GM12878 (cell line): ENCODE results near the gene CCND2. TPM values are rescaled to one million over a fixed set of nuclear protein-coding genes. Genes with fewer than 3 reads are reported as not detected.

Experiments used
- ATF2 ChIP-seq: IDR thresholded peaks from 2 replicates; pipeline ENCODE4 v1.6.1; 2012; ENCODE audit warnings: low read length, inconsistent platforms
- BMI1 ChIP-seq: fragments of 450-650 bp; IDR thresholded peaks from 2 replicates; pipeline ENCODE4 v1.6.1; 2016; ENCODE audit warnings: mild to moderate bottlenecking, moderate library complexity, borderline replicate concordance
- FOS ChIP-seq: IDR thresholded peaks from 3 replicates; pipeline ENCODE4 v1.6.1; 2011; ENCODE audit warnings: borderline replicate concordance; ENCODE audit not compliant: insufficient read length; ENCODE audit errors: extremely low read depth
- GATAD2B ChIP-seq: fragments of 450-650 bp; conservative IDR thresholded peaks from 2 replicates; pipeline ENCODE4 v1.6.1; 2017; ENCODE audit warnings: low read depth, mild to moderate bottlenecking, moderate library complexity
- HCFC1 ChIP-seq: fragments of 150-350 bp; IDR thresholded peaks from 2 replicates; pipeline ENCODE4 v1.6.1; 2014; ENCODE audit warnings: low read length
- HDAC2 ChIP-seq: fragments of 200-600 bp; sonication (generic); IDR thresholded peaks from 2 replicates; pipeline ENCODE4 v1.6.1; 2017
- LARP7 ChIP-seq: fragments of 450-650 bp; IDR thresholded peaks from 2 replicates; pipeline ENCODE4 v1.6.1; 2017; ENCODE audit warnings: mild to moderate bottlenecking
- MAX ChIP-seq: IDR thresholded peaks from 2 replicates; pipeline ENCODE4 v1.6.1; 2012; ENCODE audit warnings: low read depth, low read length, improper control_type of control experiment
- MTA2 ChIP-seq: fragments of 450-650 bp; IDR thresholded peaks from 2 replicates; pipeline ENCODE4 v1.6.1; 2016; ENCODE audit warnings: low read depth, mild to moderate bottlenecking, moderate library complexity
- MXI1 ChIP-seq: fragments of 150-350 bp; IDR thresholded peaks from 2 replicates; pipeline ENCODE4 v1.6.1; 2011; ENCODE audit warnings: low read depth, mild to moderate bottlenecking, inconsistent platforms, low read length, improper control_type of control experiment
- MYC ChIP-seq: IDR thresholded peaks from 2 replicates; pipeline ENCODE4 v1.6.1; 2011; ENCODE audit warnings: mild to moderate bottlenecking, low read length, moderate library complexity, inconsistent platforms; ENCODE audit not compliant: insufficient read depth, insufficient replicate concordance, insufficient read length, severe bottlenecking
- NFYB ChIP-seq: IDR thresholded peaks from 2 replicates; pipeline ENCODE4 v1.6.1; 2011; ENCODE audit warnings: low read depth, mild to moderate bottlenecking, low read length, improper control_type of control experiment, moderate library complexity; ENCODE audit not compliant: insufficient read depth
- NR2C1 ChIP-seq: fragments of 450-650 bp; IDR thresholded peaks from 2 replicates; pipeline ENCODE4 v1.6.1; 2017; ENCODE audit warnings: antibody characterized with exemption, mild to moderate bottlenecking, moderate library complexity
- NRF1 ChIP-seq: conservative IDR thresholded peaks from 2 replicates; pipeline ENCODE4 v1.6.1; 2011; ENCODE audit warnings: mild to moderate bottlenecking, low read depth, low read length, improper control_type of control experiment
- PKNOX1 ChIP-seq: fragments of 450-650 bp; IDR thresholded peaks from 2 replicates; pipeline ENCODE4 v1.6.1; 2016; ENCODE audit warnings: mild to moderate bottlenecking
- POLR2A ChIP-seq: IDR thresholded peaks from 2 replicates; pipeline ENCODE4 v1.6.1; 2011; ENCODE audit warnings: low read depth, mild to moderate bottlenecking, low read length
- RELA ChIP-seq: fragments of 450-650 bp; IDR thresholded peaks from 2 replicates; pipeline ENCODE4 v1.8.0; 2014; ENCODE audit warnings: borderline replicate concordance; ENCODE audit not compliant: partially characterized antibody
- RFX5 ChIP-seq: IDR thresholded peaks from 2 replicates; pipeline ENCODE4 v1.6.1; 2011; ENCODE audit warnings: low read depth, low read length, improper control_type of control experiment
- SKIL ChIP-seq: fragments of 450-650 bp; IDR thresholded peaks from 2 replicates; pipeline ENCODE4 v1.6.1; 2017; ENCODE audit warnings: mild to moderate bottlenecking, low read depth, inconsistent platforms; ENCODE audit not compliant: poor library complexity, severe bottlenecking
- SMAD1 ChIP-seq: fragments of 450-650 bp; IDR thresholded peaks from 2 replicates; pipeline ENCODE4 v1.6.1; 2018; ENCODE audit warnings: mild to moderate bottlenecking, low read depth; ENCODE audit not compliant: partially characterized antibody
- SMAD5 ChIP-seq: IDR thresholded peaks from 2 replicates; pipeline ENCODE4 v1.6.1; 2016; ENCODE audit warnings: antibody characterized with exemption, low read depth
- SMARCA5 ChIP-seq: fragments of 450-650 bp; IDR thresholded peaks from 2 replicates; pipeline ENCODE4 v1.6.1; 2017; ENCODE audit warnings: mild to moderate bottlenecking
- SP1 ChIP-seq: IDR thresholded peaks from one replicate; pipeline ENCODE4 v1.6.1; 2011; ENCODE audit warnings: low read depth, low read length
- SPI1 ChIP-seq: IDR thresholded peaks from 2 replicates; pipeline ENCODE4 v1.6.1; 2011; ENCODE audit warnings: low read depth, mild to moderate bottlenecking, low read length, moderate library complexity, borderline replicate concordance; ENCODE audit not compliant: insufficient read depth
- STAT1 ChIP-seq: fragments of 450-650 bp; conservative IDR thresholded peaks from 2 replicates; pipeline ENCODE4 v1.6.1; 2014; ENCODE audit warnings: antibody characterized with exemption, mild to moderate bottlenecking
- TAF1 ChIP-seq: IDR thresholded peaks from 2 replicates; pipeline ENCODE4 v1.6.1; 2011; ENCODE audit warnings: mild to moderate bottlenecking, low read depth, low read length, borderline replicate concordance
- TARDBP ChIP-seq: IDR thresholded peaks from 2 replicates; pipeline ENCODE4 v1.6.1; 2016; ENCODE audit warnings: borderline replicate concordance
- TBL1XR1 ChIP-seq: IDR thresholded peaks from 2 replicates; pipeline ENCODE4 v1.6.1; 2012; ENCODE audit warnings: low read depth, low read length, improper control_type of control experiment
- TCF12 ChIP-seq: IDR thresholded peaks from 2 replicates; pipeline ENCODE4 v1.6.1; 2011; ENCODE audit warnings: low read depth, mild to moderate bottlenecking, low read length
- polyA plus RNA-seq, 11 experiments: library from polyadenylated mRNA; depleted of rRNA in 4 of 11; unstranded in 6 of 11; stranded (reverse) in 5 of 11; fragments of >200 nt; fragmentation: Nextera tagmentation in 4 of 11; fragmentation: Illumina TruSeq in 1 of 11; extraction: Ambion mirVana in 4 of 11; extraction: Trizol in 1 of 11; gene quantifications; 1 replicate in 1 of 11; 2 replicates in 10 of 11; pipeline versions ENCODE4 v1.2.1 to v1.2.3, GENCODE V29; 2011 to 2016; ENCODE audit warnings: inconsistent platforms in 2 of 11, missing spikeins in 2 of 11, low read depth in 1 of 11
- total RNA-seq, 4 experiments: library from RNA; depleted of rRNA in 3 of 4; stranded (reverse); fragments of >200 nt in 3 of 4; fragmentation: Illumina TruSeq in 1 of 4; extraction: Trizol in 1 of 4; gene quantifications; 2 replicates each; pipeline versions ENCODE4 v1.2.1 to v1.2.3, GENCODE V29; 2013 to 2021

The CCND2 gene
- total and polyA plus RNA-seq, 10 of the 15 experiments (the other 5 are each of a cell fraction or from before 2014, with no cell fraction given) = 30.1 to 263 (median 152) TPM

GRCh38 chr12:4276524-4277204 is 3.1 kb downstream of the CCND2 start (continued):
- TF ChIP-seq HDAC2 (no peak), RFX5 (no peak), STAT1 (peak; percentile 90), SMARCA5 (peak; percentile 75; the same call in 1 of the 2 replicates), NR2C1 (peak; percentile 56; the same call in 1 of the 2 replicates), RELA (peak; percentile 51), TAF1 (no peak), FOS (no peak), MYC (no peak), NRF1 (no peak), BMI1 (no peak), LARP7 (0 out of 2 replicates have a peak, but pooled peaks have one; percentile 41), SMAD5 (no peak), ATF2 (peak; percentile 71), NFYB (no peak), MAX (no peak), HCFC1 (peak; percentile 22; the same call in 1 of the 2 replicates), MXI1 (0 out of 2 replicates have a peak, but pooled peaks have one; percentile 18), SMAD1 (no peak), TBL1XR1 (no peak), MTA2 (peak; percentile 32), PKNOX1 (no peak), TARDBP (peak; percentile 76; the same call in 1 of the 2 replicates), SPI1 (no peak), POLR2A (0 out of 2 replicates have a peak, but pooled peaks have one; percentile 42), SP1 (no peak), SKIL (peak; percentile 48), GATAD2B (peak; percentile 39; the same call in 1 of the 2 replicates), TCF12 (0 out of 2 replicates have a peak, but pooled peaks have one; percentile 14)
